Lower lobe of right lung (tissue), 2 donors: ENCODE measurements around the gene TPSD1. TPM values are rescaled to one million over a fixed set of nuclear protein-coding genes. Genes with fewer than 3 reads are reported as not detected.
"Not testable (repeated sequence)": the region's sequence is repeated elsewhere in the genome, so short reads cannot be mapped to it uniquely, and the experiment has no call there.

Experiments used
- ATAC-seq, 2 donors: fragments of 200-7000 bp; cut with Tn5 transposase; one replicate each; pipeline ENCODE4 v1.9.1; 2020 to 2022; ENCODE audit warnings: mild to moderate bottlenecking in 2 of 2, moderate library complexity in 2 of 2
- DNase-seq: peaks from one replicate; pipeline ENCODE4 v3.0.0-alpha.2; 2020
- H3K27ac ChIP-seq: fragments of 200-600 bp; one replicate; pipeline ENCODE4 v1.8.0; 2022
- H3K27me3 ChIP-seq: fragments of 200-600 bp; one replicate; pipeline ENCODE4 v1.8.0; 2022; ENCODE audit warnings: low read depth
- H3K36me3 ChIP-seq: fragments of 200-600 bp; one replicate; pipeline ENCODE4 v1.8.0; 2022; ENCODE audit warnings: mild to moderate bottlenecking
- H3K4me1 ChIP-seq: fragments of 200-600 bp; one replicate; pipeline ENCODE4 v1.8.0; 2022
- H3K4me3 ChIP-seq: fragments of 200-600 bp; one replicate; pipeline ENCODE4 v1.8.0; 2022; ENCODE audit warnings: mild to moderate bottlenecking
- H3K9me3 ChIP-seq: fragments of 200-600 bp; one replicate; pipeline ENCODE4 v1.8.0; 2022
- intact Hi-C: fragments of 100-400 bp; cut with DNase I; formaldehyde crosslinking; loops from one replicate; pipeline ENCODE4 v1.11.0; 2022
- total RNA-seq: library from RNA; stranded (reverse); fragmentation: NEBNext Ultra II Directional; extraction: Animal tissue kit (Norgen Biotek cat#: 25700); gene quantifications from one replicate; pipeline ENCODE4 v1.2.1, GENCODE V29; 2021
- TF ChIP-seq, protein P1 (sequence below): fragments of 200-600 bp; IDR thresholded peaks from one replicate; pipeline ENCODE4 v1.8.0; 2022; ENCODE audit warnings: antibody characterized with exemption, mild to moderate bottlenecking
- donor health status: DM: no; HTN: yes; CAD: no; lungs with severe emphysema.

The TPSD1 gene
- total RNA-seq, 1 donor from 2014 or later = 9.6 TPM

- Histone ChIP-seq H3K4me1 (peaks cover 1% of the 10 kb centered on the region), H3K4me3 (no peak overlapping the region), H3K36me3 (no peaks in the 10 kb centered on the region), H3K9me3 (no peaks in the 10 kb centered on the region), H3K27ac (no peak overlapping the region), H3K27me3 (peaks cover 58% of the 10 kb centered on the region)
- ATAC-seq = no peak
- TF ChIP-seq, protein P1, sequence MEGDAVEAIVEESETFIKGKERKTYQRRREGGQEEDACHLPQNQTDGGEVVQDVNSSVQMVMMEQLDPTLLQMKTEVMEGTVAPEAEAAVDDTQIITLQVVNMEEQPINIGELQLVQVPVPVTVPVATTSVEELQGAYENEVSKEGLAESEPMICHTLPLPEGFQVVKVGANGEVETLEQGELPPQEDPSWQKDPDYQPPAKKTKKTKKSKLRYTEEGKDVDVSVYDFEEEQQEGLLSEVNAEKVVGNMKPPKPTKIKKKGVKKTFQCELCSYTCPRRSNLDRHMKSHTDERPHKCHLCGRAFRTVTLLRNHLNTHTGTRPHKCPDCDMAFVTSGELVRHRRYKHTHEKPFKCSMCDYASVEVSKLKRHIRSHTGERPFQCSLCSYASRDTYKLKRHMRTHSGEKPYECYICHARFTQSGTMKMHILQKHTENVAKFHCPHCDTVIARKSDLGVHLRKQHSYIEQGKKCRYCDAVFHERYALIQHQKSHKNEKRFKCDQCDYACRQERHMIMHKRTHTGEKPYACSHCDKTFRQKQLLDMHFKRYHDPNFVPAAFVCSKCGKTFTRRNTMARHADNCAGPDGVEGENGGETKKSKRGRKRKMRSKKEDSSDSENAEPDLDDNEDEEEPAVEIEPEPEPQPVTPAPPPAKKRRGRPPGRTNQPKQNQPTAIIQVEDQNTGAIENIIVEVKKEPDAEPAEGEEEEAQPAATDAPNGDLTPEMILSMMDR = no peak
- DNase-seq = no peak
- intact Hi-C loops = no loop called here
Measured at GRCh38 chr16:1295465-1295864, 39.6 kb downstream of the TPSD1 start.

- H3K27ac ChIP-seq, intact Hi-C loops: not testable (repeated sequence)
- H3K27me3 ChIP-seq = peaks cover 62% of the 10 kb centered on the region
Measured at GRCh38 chr16:1296688-1297017, 40.8 kb downstream of the TPSD1 start.

GRCh38 chr16:1297018-1297696, 41.3 kb downstream of the TPSD1 start:
- ATAC-seq (no peak), DNase-seq (no peak)
- intact Hi-C loops = no loop called here
- Histone ChIP-seq H3K27me3 (peaks cover 57% of the 10 kb centered on the region), H3K4me1 (peaks cover 10% of the 10 kb centered on the region), H3K9me3 (no peaks in the 10 kb centered on the region), H3K27ac (no peak overlapping the region), H3K4me3 (no peak overlapping the region), H3K36me3 (no peaks in the 10 kb centered on the region)
- TF ChIP-seq, protein P1 = no peak

More at GRCh38 chr16:1296688-1297017, 40.8 kb downstream of the TPSD1 start:
- H3K4me3 ChIP-seq, ATAC-seq, H3K9me3 ChIP-seq, H3K36me3 ChIP-seq, DNase-seq, H3K4me1 ChIP-seq: not testable (repeated sequence)

DNA sequence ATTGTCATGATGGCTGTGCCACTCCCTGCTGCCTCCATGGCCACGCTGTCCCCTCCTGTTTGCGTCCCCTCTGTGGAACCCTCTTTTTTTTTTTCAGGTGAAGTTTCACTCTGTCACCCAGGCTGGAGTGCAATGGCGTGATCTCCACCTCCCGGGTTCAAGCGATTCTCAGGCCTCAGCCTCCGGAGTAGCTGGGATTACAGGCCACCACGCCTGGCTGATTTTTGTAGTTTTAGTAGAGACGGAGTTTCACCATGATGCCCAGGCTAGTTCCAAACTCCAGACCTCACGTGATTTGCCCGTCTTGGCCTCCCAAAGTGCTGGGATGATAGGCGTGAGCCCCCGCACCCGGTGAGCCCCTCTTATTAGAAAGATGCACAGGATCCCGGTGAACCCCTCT, 42.5 kb downstream of the TPSD1 start:
- Histone ChIP-seq H3K4me1 (peaks cover 10% of the 10 kb centered on the region), H3K27ac (no peak overlapping the region), H3K4me3 (no peak overlapping the region), H3K27me3 (peaks cover 48% of the 10 kb centered on the region), H3K9me3 (no peaks in the 10 kb centered on the region), H3K36me3 (no peaks in the 10 kb centered on the region)
- TF ChIP-seq, protein P1 = no peak
- ATAC-seq (no peak), DNase-seq (no peak)
- intact Hi-C loops = no loop called here

DNA sequence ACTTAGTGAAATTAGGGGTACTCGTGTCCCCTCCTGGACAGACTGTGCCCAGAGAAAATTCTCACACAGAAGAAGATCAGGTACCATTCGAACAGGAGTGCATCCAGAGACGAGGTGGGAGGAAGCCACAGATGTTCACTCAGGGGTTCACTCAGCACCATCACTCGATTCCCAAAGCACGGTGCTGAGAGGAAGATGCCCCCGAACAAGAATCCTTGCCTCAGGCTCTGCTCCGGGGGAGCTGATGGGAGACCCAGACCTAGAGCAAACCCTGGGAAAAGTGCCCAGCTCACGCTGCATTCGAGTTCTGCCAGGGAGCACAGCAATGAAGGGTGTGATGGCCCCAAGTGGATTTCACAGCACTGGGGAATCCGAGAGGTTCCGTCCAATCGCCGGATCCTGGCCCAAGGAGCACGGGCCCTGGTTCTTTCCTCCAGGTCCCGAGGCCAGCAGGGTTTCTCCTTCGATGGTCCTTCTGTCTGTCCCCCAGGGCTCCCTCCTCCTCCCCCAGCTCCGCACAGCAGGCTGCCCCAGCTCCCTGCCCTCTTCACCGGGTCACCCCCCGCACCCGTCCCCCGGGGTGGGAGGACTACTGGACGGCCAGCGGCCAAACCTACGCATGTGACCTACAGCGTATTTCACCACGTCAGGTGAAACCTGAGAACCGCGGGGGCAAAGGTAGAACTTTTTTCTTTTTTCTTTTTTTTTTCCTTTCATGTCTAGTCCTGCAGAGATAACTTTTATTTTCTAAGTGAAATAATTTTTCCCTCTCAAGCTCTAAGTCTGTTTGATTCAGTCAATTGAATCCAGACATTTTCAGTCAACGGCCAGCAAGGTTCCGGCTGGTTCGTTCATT, 43.4 kb downstream of the TPSD1 start:
- DNase-seq (no peak), ATAC-seq (no peak)
- intact Hi-C loops = no loop called here
- Histone ChIP-seq H3K27me3 (peaks cover 42% of the 10 kb centered on the region), H3K4me1 (peaks cover 10% of the 10 kb centered on the region), H3K27ac (no peak overlapping the region), H3K9me3 (no peaks in the 10 kb centered on the region), H3K36me3 (no peaks in the 10 kb centered on the region), H3K4me3 (no peak overlapping the region)
- TF ChIP-seq, protein P1 = no peak

GRCh38 chr16:1299868-1300203, 44.0 kb downstream of the TPSD1 start:
- TF ChIP-seq, protein P1 = no peak
- H3K36me3 ChIP-seq = no peaks in the 10 kb centered on the region
- DNase-seq (no peak), ATAC-seq (no peak)
- intact Hi-C loops = no loop called here
- H3K27me3 ChIP-seq = peaks cover 38% of the 10 kb centered on the region
- H3K9me3 ChIP-seq = no peaks in the 10 kb centered on the region
- peaks cover 10% of the 10 kb centered on the region for H3K4me1 ChIP-seq
- H3K4me3 ChIP-seq = no peak overlapping the region
- no peak overlapping the region for H3K27ac ChIP-seq
